Thyroid gland (tissue), 4 donors: Measurements from ENCODE around the gene CDH2. TPM values are rescaled to one million over a fixed set of nuclear protein-coding genes. Genes with fewer than 3 reads are reported as not detected.
A peak's percentile ranks its signal among the peaks of the same experiment; 100 is the strongest.

Source experiments
- DNase-seq, 2 donors: peaks; one replicate each; pipeline ENCODE4 v3.0.0-alpha.2; 2019
- H3K27ac ChIP-seq, 3 donors: fragments of 200-600 bp; sonication (generic); 1 replicate in 2 of 3; 2 replicates in 1 of 3; pipeline ENCODE4 v1.5.1; 2016 to 2019; ENCODE audit warnings: mild to moderate bottlenecking in 1 of 3, moderate library complexity in 1 of 3
- H3K27me3 ChIP-seq: fragments of 200-600 bp; sonication (generic); one replicate; pipeline ENCODE4 v1.5.1; 2019
- H3K36me3 ChIP-seq, 2 donors: fragments of 200-600 bp; sonication (generic); one replicate each; pipeline ENCODE4 v1.5.1; 2016 to 2019
- H3K4me1 ChIP-seq, 2 donors: fragments of 200-600 bp; sonication (generic); one replicate each; pipeline ENCODE4 v1.5.1; 2017 to 2019
- H3K4me3 ChIP-seq, 3 donors: fragments of 200-600 bp; sonication (generic); replicated peaks in 1 of 3; 1 replicate in 2 of 3; 2 replicates in 1 of 3; pipeline ENCODE4 v1.5.1; 2016; ENCODE audit warnings: mild to moderate bottlenecking in 1 of 3
- H3K9me3 ChIP-seq: fragments of 200-600 bp; sonication (generic); one replicate; pipeline ENCODE4 v1.5.1; 2017
- POLR2A ChIP-seq, 2 donors: fragments of 450-650 bp; IDR thresholded peaks; one replicate each; pipeline ENCODE4 v1.6.1; 2017; ENCODE audit warnings: antibody characterized with exemption in 2 of 2, mild to moderate bottlenecking in 2 of 2, moderate library complexity in 1 of 2
- WGBS, 2 donors: methylation state at CpG; one replicate each; pipeline ENCODE4 v1.1.5; 2017; 5-methylcytosine and 5-hydroxymethylcytosine counted together
- intact Hi-C: fragments of 100-400 bp; cut with DNase I; formaldehyde crosslinking; loops from one replicate; pipeline ENCODE4 v1.15.1; 2023
- total RNA-seq, 4 donors: library from RNA; depleted of rRNA; stranded (reverse); fragments of >200 nt; gene quantifications; one replicate each; pipeline ENCODE4 v1.2.3, GENCODE V29; 2016
- TF ChIP-seq, protein P1 (sequence below), 6 experiments: fragments of 200-600 bp in 3 of 6; fragments of 450-650 bp in 3 of 6; sonication (generic) in 3 of 6; IDR thresholded peaks; one replicate each; pipeline ENCODE4 v1.5.1; 2016 to 2019; ENCODE audit warnings: antibody characterized with exemption in 6 of 6, mild to moderate bottlenecking in 2 of 6, inconsistent platforms in 1 of 6, moderate library complexity in 1 of 6

CDH2 gene
- total RNA-seq, 4 donors from 2014 or later = 0.78 to 7.9 (median 3.3) TPM

- Histone ChIP-seq H3K4me3 (no peak overlapping the region), H3K27me3 (no peaks in the 10 kb centered on the region), H3K9me3 (no peaks in the 10 kb centered on the region), H3K36me3 (no peaks in the 10 kb centered on the region), H3K4me1 (peaks cover 5 to 9% of the 10 kb centered on the region in 2 donors), H3K27ac (no peak overlapping the region)
- no peak for TF ChIP-seq POLR2A (IDR thresholded peaks at IDR 0.05)
- TF ChIP-seq, protein P1, sequence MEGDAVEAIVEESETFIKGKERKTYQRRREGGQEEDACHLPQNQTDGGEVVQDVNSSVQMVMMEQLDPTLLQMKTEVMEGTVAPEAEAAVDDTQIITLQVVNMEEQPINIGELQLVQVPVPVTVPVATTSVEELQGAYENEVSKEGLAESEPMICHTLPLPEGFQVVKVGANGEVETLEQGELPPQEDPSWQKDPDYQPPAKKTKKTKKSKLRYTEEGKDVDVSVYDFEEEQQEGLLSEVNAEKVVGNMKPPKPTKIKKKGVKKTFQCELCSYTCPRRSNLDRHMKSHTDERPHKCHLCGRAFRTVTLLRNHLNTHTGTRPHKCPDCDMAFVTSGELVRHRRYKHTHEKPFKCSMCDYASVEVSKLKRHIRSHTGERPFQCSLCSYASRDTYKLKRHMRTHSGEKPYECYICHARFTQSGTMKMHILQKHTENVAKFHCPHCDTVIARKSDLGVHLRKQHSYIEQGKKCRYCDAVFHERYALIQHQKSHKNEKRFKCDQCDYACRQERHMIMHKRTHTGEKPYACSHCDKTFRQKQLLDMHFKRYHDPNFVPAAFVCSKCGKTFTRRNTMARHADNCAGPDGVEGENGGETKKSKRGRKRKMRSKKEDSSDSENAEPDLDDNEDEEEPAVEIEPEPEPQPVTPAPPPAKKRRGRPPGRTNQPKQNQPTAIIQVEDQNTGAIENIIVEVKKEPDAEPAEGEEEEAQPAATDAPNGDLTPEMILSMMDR (IDR thresholded peaks at IDR 0.05) = no peak
- intact Hi-C loops = no loop called here
- no peak for DNase-seq
- 54 to 62% methylated on average over 3 of the region's 3 CpGs for WGBS, 2 donors
These were observed 24.2 kb downstream of the CDH2 start for GRCh38 chr18:28152754-28153153.

GRCh38 chr18:28152354-28152753, 24.6 kb downstream of the CDH2 start:
- Histone ChIP-seq H3K27me3 (no peaks in the 10 kb centered on the region), H3K27ac (no peak overlapping the region), H3K36me3 (no peaks in the 10 kb centered on the region), H3K4me3 (no peak overlapping the region), H3K4me1 (peaks cover 9% of the 10 kb centered on the region in 2 donors), H3K9me3 (no peaks in the 10 kb centered on the region)
- no peak for DNase-seq
- no peak for TF ChIP-seq POLR2A (IDR thresholded peaks at IDR 0.05)
- TF ChIP-seq, protein P1 (IDR thresholded peaks at IDR 0.05) = no peak
- intact Hi-C loops = no loop called here
- WGBS, 2 donors = 75 to 80% methylated on average over 4 of the region's 4 CpGs

DNA sequence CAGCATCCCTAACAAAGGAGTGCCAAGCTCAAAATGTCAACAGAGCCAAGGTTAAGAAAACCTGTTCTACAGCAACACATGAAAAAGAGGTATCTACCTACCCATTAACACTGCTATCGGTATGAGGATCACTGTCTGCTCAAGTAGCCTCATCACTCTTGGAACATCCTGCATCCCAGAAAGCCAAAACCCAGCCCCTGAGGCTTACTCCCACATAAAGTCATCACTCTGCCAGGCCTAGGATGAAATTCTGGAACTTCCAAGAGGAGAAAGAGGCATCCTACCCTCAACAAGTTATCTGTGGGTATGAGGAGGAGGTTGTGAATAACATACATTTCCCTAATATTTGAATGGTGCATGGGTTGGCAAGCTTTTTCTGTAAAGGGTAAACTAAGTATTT, 25.5 kb downstream of the CDH2 start:
- no peak for TF ChIP-seq POLR2A (IDR thresholded peaks at IDR 0.05)
- TF ChIP-seq, protein P1 (IDR thresholded peaks at IDR 0.05) = no peak
- intact Hi-C loops = no loop called here

DNA sequence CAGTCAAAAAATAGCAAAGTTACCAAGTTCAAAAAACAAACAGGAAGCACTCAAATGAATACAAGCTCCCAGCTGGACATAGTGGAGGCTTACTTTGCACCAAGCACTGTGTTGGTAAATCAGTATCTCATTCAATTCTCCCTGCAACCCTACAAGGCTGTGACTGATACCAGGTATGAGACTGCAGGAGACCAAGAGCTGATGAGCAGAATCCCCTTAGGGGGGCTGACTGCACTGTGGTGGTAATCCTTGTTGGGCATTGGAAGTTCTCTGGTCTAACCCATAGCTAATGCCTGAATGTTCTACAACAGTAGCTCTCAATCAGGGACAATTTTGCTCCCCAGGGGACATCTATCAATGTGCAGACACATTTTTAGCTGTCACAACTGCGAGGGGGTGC, 26.0 kb downstream of the CDH2 start:
- TF ChIP-seq POLR2A (IDR thresholded peaks at IDR 0.05) = no peak
- TF ChIP-seq, protein P1 (IDR thresholded peaks at IDR 0.05) = no peak

More for the DNA sequence above, 25.5 kb downstream of the CDH2 start:
- Histone ChIP-seq H3K27ac (no peak overlapping the region), H3K9me3 (no peaks in the 10 kb centered on the region), H3K36me3 (no peaks in the 10 kb centered on the region), H3K4me3 (no peak overlapping the region), H3K4me1 (peaks cover 9% of the 10 kb centered on the region in 2 donors), H3K27me3 (no peaks in the 10 kb centered on the region)
- WGBS, 2 donors = 79 to 88% methylated on average over 1 of the region's 1 CpG
- DNase-seq = no peak

GRCh38 chr18:28149810-28150420, 27.0 kb downstream of the CDH2 start:
- intact Hi-C loops = no loop called here
- TF ChIP-seq POLR2A (IDR thresholded peaks at IDR 0.05) = no peak
- TF ChIP-seq, protein P1 (IDR thresholded peaks at IDR 0.05) = no peak
- DNase-seq = peak; percentile 70 to 80
- no peak overlapping the region for H3K4me3 ChIP-seq
- 49% methylated on average over 14 of the region's 14 CpGs for WGBS, 2 donors
- peak overlapping the region in 1 of 3 donors; percentile 13 for H3K27ac ChIP-seq
- H3K4me1 ChIP-seq = peaks cover 9% of the 10 kb centered on the region in 2 donors
- no peaks in the 10 kb centered on the region for H3K9me3 ChIP-seq
- no peaks in the 10 kb centered on the region for H3K36me3 ChIP-seq
- H3K27me3 ChIP-seq = no peaks in the 10 kb centered on the region

More for the DNA sequence above, 26.0 kb downstream of the CDH2 start:
- peaks cover 9% of the 10 kb centered on the region in 2 donors for H3K4me1 ChIP-seq
- intact Hi-C loops = no loop called here
- WGBS, 2 donors = 83 to 100% methylated on average over 1 of the region's 1 CpG
- no peak for DNase-seq
- H3K27ac ChIP-seq = no peak overlapping the region
- no peak overlapping the region for H3K4me3 ChIP-seq
- no peaks in the 10 kb centered on the region for H3K36me3 ChIP-seq
- H3K9me3 ChIP-seq = no peaks in the 10 kb centered on the region
- H3K27me3 ChIP-seq = no peaks in the 10 kb centered on the region
